GM12878 (cell line): ENCODE measurements around the gene ID3. TPM values are rescaled to one million over a fixed set of nuclear protein-coding genes. Genes with fewer than 3 reads are reported as not detected.
A peak's percentile ranks its signal among the peaks of the same experiment; 100 is the strongest.

Experiments used
- CHD1 ChIP-seq: IDR thresholded peaks from 2 replicates; pipeline ENCODE4 v1.6.1; 2012; ENCODE audit warnings: low read depth, low read length, improper control_type of control experiment
- EED ChIP-seq: sonication (generic); IDR thresholded peaks from 2 replicates; pipeline ENCODE4 v1.6.1; 2016; ENCODE audit warnings: antibody characterized with exemption, low read depth
- EGR1 ChIP-seq, 2 experiments: IDR thresholded peaks; 1 replicate in 1 of 2; 2 replicates in 1 of 2; pipeline ENCODE4 v1.6.1; 2011 to 2012; ENCODE audit warnings: low read depth in 2 of 2, low read length in 2 of 2, borderline replicate concordance in 1 of 2, mild to moderate bottlenecking in 1 of 2, moderate library complexity in 1 of 2
- IRF3 ChIP-seq: fragments of 450-650 bp; IDR thresholded peaks from 2 replicates; pipeline ENCODE4 v1.6.1; 2014; ENCODE audit warnings: mild to moderate bottlenecking
- JUNB ChIP-seq: IDR thresholded peaks from 2 replicates; pipeline ENCODE4 v1.6.1; 2016; ENCODE audit warnings: antibody characterized with exemption, mild to moderate bottlenecking
- MEF2A ChIP-seq: IDR thresholded peaks from 2 replicates; pipeline ENCODE4 v1.6.1; 2011; ENCODE audit warnings: low read depth, mild to moderate bottlenecking, low read length, moderate library complexity; ENCODE audit not compliant: insufficient read depth
- RELB ChIP-seq: fragments of 450-650 bp; IDR thresholded peaks from 2 replicates; pipeline ENCODE4 v1.6.1; 2017; ENCODE audit warnings: low read depth, mild to moderate bottlenecking, moderate library complexity
- SMARCA5 ChIP-seq: fragments of 450-650 bp; IDR thresholded peaks from 2 replicates; pipeline ENCODE4 v1.6.1; 2017; ENCODE audit warnings: mild to moderate bottlenecking
- SUZ12 ChIP-seq: fragments of 200-600 bp; sonication (generic); IDR thresholded peaks from one replicate; pipeline ENCODE4 v1.6.1; 2018; ENCODE audit warnings: antibody characterized with exemption, mild to moderate bottlenecking; ENCODE audit not compliant: unreplicated experiment
- ZBTB11 ChIP-seq: fragments of 450-650 bp; formaldehyde crosslinking; IDR thresholded peaks from 2 replicates; pipeline ENCODE4 v1.5.0; 2022; ENCODE audit warnings: mild to moderate bottlenecking, missing genetic modification characterization
- ZNF592 ChIP-seq: fragments of 450-650 bp; IDR thresholded peaks from 2 replicates; pipeline ENCODE4 v1.6.1; 2017; ENCODE audit warnings: mild to moderate bottlenecking, moderate library complexity
- ZNF622 ChIP-seq: fragments of 450-650 bp; IDR thresholded peaks from 2 replicates; pipeline ENCODE4 v1.6.1; 2017; ENCODE audit warnings: mild to moderate bottlenecking, inconsistent platforms
- polyA plus RNA-seq, 11 experiments: library from polyadenylated mRNA; depleted of rRNA in 4 of 11; unstranded in 6 of 11; stranded (reverse) in 5 of 11; fragments of >200 nt; fragmentation: Nextera tagmentation in 4 of 11; fragmentation: Illumina TruSeq in 1 of 11; extraction: Ambion mirVana in 4 of 11; extraction: Trizol in 1 of 11; gene quantifications; 1 replicate in 1 of 11; 2 replicates in 10 of 11; pipeline versions ENCODE4 v1.2.1 to v1.2.3, GENCODE V29; 2011 to 2016; ENCODE audit warnings: inconsistent platforms in 2 of 11, missing spikeins in 2 of 11, low read depth in 1 of 11
- total RNA-seq, 4 experiments: library from RNA; depleted of rRNA in 3 of 4; stranded (reverse); fragments of >200 nt in 3 of 4; fragmentation: Illumina TruSeq in 1 of 4; extraction: Trizol in 1 of 4; gene quantifications; 2 replicates each; pipeline versions ENCODE4 v1.2.1 to v1.2.3, GENCODE V29; 2013 to 2021
- TF ChIP-seq, protein P1 (sequence below): IDR thresholded peaks from 2 replicates; pipeline ENCODE4 v1.6.1; 2012; ENCODE audit warnings: mild to moderate bottlenecking, low read depth, low read length

ID3 gene
- total and polyA plus RNA-seq, 10 of the 15 experiments (the other 5 are each of a cell fraction or from before 2014, with no cell fraction given), result 42.7 to 475 (median 207) TPM

- TF ChIP-seq RELB (no peak), ZNF592 (no peak), JUNB (peak; percentile 25; the same call in 1 of the 2 replicates), CHD1 (no peak), ZBTB11 (no peak), EGR1 (IDR thresholded peaks at IDR 0.05; ENCODE audit: borderline replicate concordance in 1 of 2, low read depth in 2 of 2, low read length in 2 of 2) (no peak), ZNF622 (no peak), EED (peak; percentile 90), SMARCA5 (no peak), SUZ12 (no peak), MEF2A (no peak), IRF3 (no peak)
- TF ChIP-seq, protein P1, sequence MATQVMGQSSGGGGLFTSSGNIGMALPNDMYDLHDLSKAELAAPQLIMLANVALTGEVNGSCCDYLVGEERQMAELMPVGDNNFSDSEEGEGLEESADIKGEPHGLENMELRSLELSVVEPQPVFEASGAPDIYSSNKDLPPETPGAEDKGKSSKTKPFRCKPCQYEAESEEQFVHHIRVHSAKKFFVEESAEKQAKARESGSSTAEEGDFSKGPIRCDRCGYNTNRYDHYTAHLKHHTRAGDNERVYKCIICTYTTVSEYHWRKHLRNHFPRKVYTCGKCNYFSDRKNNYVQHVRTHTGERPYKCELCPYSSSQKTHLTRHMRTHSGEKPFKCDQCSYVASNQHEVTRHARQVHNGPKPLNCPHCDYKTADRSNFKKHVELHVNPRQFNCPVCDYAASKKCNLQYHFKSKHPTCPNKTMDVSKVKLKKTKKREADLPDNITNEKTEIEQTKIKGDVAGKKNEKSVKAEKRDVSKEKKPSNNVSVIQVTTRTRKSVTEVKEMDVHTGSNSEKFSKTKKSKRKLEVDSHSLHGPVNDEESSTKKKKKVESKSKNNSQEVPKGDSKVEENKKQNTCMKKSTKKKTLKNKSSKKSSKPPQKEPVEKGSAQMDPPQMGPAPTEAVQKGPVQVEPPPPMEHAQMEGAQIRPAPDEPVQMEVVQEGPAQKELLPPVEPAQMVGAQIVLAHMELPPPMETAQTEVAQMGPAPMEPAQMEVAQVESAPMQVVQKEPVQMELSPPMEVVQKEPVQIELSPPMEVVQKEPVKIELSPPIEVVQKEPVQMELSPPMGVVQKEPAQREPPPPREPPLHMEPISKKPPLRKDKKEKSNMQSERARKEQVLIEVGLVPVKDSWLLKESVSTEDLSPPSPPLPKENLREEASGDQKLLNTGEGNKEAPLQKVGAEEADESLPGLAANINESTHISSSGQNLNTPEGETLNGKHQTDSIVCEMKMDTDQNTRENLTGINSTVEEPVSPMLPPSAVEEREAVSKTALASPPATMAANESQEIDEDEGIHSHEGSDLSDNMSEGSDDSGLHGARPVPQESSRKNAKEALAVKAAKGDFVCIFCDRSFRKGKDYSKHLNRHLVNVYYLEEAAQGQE, result no peak
Measured at GRCh38 chr1:23528250-23528978, 30.9 kb downstream of the ID3 start (continued).
